IMR-90 (cell line): Measurements from ENCODE around the gene PRPF4.

Experiments used
- BHLHE40 ChIP-seq: fragments of 150-350 bp; IDR thresholded peaks from 2 replicates; pipeline ENCODE4 v1.6.1; 2016; ENCODE audit warnings: mild to moderate bottlenecking, low read depth, low read length
- CTCF ChIP-seq: conservative IDR thresholded peaks from 2 replicates; pipeline ENCODE4 v1.5.1; 2012; ENCODE audit warnings: mild to moderate bottlenecking, low read depth, low read length, improper control_type of control experiment
- ELK1 ChIP-seq: fragments of 150-350 bp; IDR thresholded peaks from 2 replicates; pipeline ENCODE4 v1.6.1; 2016; ENCODE audit warnings: low read depth, mild to moderate bottlenecking, low read length, moderate library complexity, borderline replicate concordance
- MAFK ChIP-seq: IDR thresholded peaks from 2 replicates; pipeline ENCODE4 v1.6.1; 2012; ENCODE audit warnings: low read depth, low read length, improper control_type of control experiment
- MXI1 ChIP-seq: IDR thresholded peaks from 2 replicates; pipeline ENCODE4 v1.6.1; 2012; ENCODE audit warnings: low read depth, mild to moderate bottlenecking, low read length, moderate library complexity, borderline replicate concordance
- NFE2L2 ChIP-seq: fragments of 150-350 bp; IDR thresholded peaks from 2 replicates; pipeline ENCODE4 v1.6.1; 2016; ENCODE audit warnings: low read depth, mild to moderate bottlenecking, low read length
- POLR2A ChIP-seq: IDR thresholded peaks from 2 replicates; pipeline ENCODE4 v1.6.1; 2012; ENCODE audit warnings: mild to moderate bottlenecking, low read depth, low read length
- RAD21 ChIP-seq: IDR thresholded peaks from 2 replicates; pipeline ENCODE4 v1.6.1; 2012; ENCODE audit warnings: low read length, improper control_type of control experiment
- RCOR1 ChIP-seq: IDR thresholded peaks from 2 replicates; pipeline ENCODE4 v1.6.1; 2012; ENCODE audit warnings: mild to moderate bottlenecking, low read length, improper control_type of control experiment; ENCODE audit not compliant: insufficient replicate concordance
- SMC3 ChIP-seq: fragments of 150-350 bp; IDR thresholded peaks from 2 replicates; pipeline ENCODE4 v1.6.1; 2016; ENCODE audit warnings: low read depth, mild to moderate bottlenecking, antibody characterized with exemption, low read length, moderate library complexity

GRCh38 chr9:113317777-113318176 lies 42.3 kb downstream of the PRPF4 start:
- TF ChIP-seq CTCF (peak; percentile 21; the same call in 1 of the 2 replicates), MXI1 (no peak), RCOR1 (no peak), POLR2A (no peak), NFE2L2 (no peak), SMC3 (no peak), RAD21 (no peak), BHLHE40 (no peak), ELK1 (no peak), MAFK (no peak)
